HG03280 (cell line): ENCODE results near the gene B3GALT2.
"Not testable (repeated sequence)": the region's sequence is repeated elsewhere in the genome, so short reads cannot be mapped to it uniquely, and the experiment has no call there.

ENCODE experiments used
- ATAC-seq: cut with Tn5 transposase; IDR thresholded peaks from one replicate; pipeline ENCODE4 v1.9.1; 2021; ENCODE audit warnings: mild to moderate bottlenecking, moderate library complexity; ENCODE audit not compliant: unreplicated experiment

The B3GALT2 gene

DNA sequence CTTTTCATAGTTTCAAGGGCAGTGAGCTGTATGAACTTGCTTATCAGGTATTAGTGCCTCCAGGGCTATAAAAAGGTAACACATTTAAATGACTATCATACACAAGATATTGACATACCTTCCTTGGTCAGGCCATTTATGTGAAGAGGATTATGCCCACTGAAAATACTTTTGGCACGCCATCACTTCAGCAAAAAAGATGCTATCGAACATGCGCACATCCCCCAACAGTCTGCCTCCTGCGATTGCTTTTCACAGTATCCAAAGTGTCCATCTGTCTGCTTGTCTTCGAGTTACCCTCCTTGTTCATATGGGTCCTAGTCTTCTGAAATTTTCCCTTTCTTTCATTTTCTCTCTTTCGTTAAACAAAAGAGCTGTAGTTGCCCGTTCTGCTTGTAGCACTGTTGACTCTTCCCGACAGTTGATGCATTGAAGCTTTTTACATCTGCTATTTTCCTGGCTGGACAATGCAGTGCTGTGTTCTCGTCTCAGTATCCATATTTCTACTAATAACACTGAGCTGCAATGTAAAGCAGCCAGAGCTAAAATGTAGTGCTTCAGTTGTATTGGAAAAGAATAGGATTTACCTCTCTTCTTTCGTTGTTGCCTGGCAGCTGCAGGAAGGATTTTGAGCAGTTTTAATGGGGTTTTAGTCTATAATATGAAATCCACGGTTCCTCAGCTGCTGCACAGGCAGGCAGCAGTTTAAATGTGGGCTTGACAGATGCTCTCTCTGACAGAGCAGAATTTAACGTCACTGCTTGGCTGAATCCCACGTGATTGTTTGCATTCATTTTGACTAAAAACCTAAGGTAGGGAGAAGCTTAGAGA is at the start of gene B3GALT2:
Gene B3GALT2, minus strand, starts transcription at position 713 of the 831 bp plus-strand sequence. CDS start 5,051 bp downstream, outside the sequence.
- no peak for ATAC-seq

GRCh38 chr1:193234530-193234929 is 48.1 kb upstream of the B3GALT2 start:
- ATAC-seq: no peak

GRCh38 chr1:193231146-193231545 is 44.7 kb upstream of the B3GALT2 start:
- not testable (repeated sequence) for ATAC-seq

DNA sequence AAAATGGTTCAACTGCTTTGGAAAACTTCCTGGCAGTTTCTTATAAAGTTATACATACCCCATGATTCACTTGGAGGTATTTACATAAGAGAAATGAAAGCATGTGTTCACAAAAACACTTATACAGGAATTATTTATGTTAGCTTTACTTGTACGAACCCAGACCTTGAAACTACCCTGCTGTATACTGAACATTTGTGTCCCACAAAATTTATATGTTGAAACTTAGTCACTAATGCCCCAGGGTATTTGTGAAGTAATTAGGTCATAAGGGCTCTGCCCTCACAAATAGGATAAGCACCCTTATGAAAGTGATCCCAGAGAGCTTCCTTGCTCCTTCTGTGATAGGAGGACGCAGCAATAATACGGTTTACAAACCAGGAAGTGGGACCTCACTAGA is 42.7 kb upstream of the B3GALT2 start:
- ATAC-seq: no peak

DNA sequence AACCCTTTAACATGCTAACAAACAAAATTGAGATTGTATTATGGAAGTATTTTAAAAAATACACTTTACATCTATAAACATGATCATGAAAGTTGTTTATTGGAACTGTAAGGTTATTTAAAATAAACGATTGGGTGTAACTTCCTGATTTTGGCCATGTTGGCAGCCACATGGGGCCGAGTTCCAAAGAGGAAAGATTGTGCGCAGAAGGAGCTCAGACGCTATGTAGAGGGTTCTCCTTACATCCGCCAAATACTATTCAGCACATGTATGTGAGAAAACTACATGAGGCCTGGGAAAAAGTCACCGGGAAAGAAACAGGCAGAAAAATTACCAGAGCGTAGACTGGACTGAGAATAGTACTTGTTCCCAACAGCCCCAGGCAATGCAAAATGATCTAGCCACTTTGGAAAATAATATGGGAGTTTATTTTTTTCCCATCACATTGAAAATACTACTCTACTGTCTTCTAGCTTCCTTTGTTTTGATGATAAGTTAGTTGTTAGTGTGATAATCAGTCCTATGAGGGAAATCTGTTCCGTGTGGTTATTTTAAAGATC is 35.7 kb upstream of the B3GALT2 start:
- ATAC-seq: no peak

- ATAC-seq: no peak
These were observed 35.2 kb upstream of the B3GALT2 start for GRCh38 chr1:193221651-193222050.

DNA sequence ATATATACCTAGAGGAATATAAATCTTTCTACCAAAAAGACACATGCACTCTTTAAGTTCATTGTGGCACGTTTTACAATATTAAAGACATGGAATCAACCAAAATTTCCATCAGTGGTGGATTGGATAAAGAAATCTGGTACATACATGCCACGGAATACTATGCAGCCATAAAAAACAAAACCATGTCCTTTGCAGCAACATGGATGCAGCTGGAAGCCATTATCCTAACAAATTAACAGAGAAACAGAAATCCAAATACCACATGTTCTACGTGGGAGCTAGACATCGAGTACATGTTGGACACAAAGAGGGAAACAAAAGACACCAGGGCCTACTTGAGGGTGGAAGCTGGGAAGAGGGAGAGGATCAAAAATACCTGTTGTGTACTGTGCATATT is 33.0 kb upstream of the B3GALT2 start:
- ATAC-seq: no peak

GRCh38 chr1:193216920-193217319 is 30.5 kb upstream of the B3GALT2 start:
- no peak for ATAC-seq

DNA sequence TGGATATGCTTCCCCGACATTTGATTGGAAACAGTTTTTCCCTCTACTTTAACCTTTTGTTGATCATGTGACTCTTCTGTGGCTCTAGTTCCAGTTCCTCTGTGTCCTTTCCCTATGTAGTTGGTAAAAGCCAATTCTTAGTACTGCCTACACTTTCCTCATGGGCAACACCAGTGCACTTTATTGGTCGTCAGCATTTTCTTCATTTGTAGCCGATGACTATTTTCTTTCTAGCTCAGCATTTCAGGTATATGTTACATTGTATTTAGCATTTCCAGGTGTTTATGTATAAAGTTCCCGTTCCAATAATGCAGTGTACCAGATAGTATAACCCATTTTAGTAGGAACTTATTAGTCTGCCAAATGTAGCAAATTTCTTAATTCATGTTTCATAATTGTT is 27.6 kb upstream of the B3GALT2 start:
- ATAC-seq: no peak

DNA sequence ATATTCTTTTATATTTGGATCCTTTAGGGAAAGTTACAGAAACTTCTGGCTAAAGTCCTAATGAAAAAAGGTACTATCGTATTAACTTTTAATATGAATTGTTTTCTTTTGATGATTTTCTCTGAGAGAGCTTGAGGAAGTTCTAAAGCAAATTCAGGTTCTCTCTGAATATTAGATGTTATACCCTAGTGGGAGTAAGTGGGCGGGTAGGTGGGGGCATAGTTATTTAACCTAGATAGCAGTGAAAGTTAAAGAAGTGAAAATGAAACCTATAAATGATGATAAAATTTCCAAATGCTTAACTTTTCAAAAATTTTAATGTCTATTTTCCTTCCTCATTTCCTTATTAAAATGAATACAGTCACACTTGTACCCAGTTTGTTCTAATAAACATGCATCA is 26.2 kb upstream of the B3GALT2 start:
- ATAC-seq: no peak

DNA sequence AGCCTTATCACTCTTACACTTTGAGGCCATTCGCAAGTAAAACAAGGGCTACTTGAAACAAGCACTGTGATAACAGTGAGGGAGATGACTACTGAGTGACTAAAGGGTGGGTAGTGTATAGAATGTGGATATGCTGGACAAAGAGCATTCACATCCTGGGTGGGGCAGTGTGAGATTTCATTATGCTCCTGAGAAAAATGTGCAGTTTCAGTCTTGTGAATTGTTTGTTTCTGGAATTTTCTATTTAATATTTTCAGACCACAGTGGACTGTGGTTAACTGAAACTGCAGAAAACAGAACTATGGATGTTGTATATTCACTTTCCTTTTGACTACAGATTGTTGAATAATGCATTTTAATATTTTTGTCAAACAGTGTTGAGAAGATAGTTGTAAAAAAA is 25.1 kb upstream of the B3GALT2 start:
- peak; percentile 62 for ATAC-seq

DNA sequence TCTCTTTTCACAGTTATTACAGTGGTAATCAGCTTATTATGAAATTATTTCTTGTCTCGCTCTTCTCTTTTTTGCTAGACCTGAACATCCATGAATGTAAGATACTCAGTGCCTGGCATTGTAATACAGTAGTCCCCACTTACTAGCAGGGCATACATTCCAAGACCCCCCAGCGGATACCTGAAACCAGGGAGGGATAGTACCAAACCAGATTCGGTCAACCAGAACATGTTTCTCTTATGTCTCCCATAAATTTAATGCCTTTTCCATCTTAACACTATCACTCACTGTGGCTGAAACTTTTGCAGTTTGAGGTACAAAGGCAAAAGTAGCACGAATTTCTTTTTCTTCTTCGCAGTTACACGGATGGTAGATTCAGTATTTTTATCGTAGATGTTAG is 24.6 kb upstream of the B3GALT2 start:
- ATAC-seq: no peak

DNA sequence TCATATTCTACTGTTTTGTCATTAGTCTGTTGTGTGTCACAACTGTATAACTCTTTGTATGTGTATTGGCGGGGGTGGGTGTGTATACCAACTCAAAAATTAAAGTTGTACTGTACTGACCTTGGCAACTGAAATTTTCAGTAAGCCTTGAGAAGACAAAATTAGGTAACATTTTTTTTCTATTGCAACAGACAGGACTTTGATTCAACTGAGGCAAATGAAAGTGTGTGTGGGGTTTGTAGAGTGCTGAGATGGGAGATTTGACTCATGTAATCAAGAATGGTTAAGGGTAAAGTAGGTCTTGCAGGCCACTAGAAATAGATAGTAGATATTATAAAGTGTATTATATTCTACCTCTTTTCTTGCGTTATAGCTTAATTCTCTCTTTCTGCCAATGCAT is 14.6 kb upstream of the B3GALT2 start:
- no peak for ATAC-seq

DNA sequence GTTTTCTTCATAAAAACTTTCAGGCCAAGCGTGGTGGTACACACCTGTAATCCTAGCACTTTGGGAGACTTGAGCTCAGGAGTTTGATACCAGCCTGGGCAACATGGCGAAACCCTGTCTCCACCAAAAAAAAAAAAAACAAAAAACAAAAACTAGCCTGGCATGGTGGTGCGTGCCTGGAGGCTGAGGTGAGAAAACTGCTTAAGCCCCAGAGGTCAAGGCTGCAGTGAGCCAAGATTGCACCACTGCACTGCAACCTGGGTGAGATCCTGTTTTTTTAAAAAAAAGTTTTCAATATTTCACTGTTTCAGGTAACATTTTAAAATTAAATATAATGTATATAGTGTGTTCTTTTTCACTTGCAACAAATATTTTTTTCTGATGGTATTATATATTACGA is 13.5 kb upstream of the B3GALT2 start:
- no peak for ATAC-seq

DNA sequence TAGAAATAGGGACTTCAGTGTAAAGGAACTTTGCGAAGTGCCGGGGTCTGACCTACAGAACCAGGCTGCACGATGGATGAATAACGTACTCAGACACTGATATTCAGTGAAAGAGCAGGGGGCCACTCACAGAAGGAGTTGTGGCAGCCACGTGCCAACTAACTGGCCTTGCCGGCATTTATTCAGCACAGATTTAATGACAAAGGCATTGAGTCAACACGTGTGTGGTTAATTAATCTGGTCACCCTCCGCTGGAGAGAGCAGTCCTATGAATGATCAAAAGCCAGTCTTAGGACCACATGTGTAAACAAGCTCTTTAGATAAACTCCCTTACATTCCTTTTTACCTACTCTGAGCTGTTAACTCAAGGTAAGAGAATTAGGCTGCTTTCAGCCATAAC is 6.2 kb upstream of the B3GALT2 start:
- ATAC-seq: no peak

GRCh38 chr1:193190096-193190744 is 3.8 kb upstream of the B3GALT2 start:
- ATAC-seq: no peak

DNA sequence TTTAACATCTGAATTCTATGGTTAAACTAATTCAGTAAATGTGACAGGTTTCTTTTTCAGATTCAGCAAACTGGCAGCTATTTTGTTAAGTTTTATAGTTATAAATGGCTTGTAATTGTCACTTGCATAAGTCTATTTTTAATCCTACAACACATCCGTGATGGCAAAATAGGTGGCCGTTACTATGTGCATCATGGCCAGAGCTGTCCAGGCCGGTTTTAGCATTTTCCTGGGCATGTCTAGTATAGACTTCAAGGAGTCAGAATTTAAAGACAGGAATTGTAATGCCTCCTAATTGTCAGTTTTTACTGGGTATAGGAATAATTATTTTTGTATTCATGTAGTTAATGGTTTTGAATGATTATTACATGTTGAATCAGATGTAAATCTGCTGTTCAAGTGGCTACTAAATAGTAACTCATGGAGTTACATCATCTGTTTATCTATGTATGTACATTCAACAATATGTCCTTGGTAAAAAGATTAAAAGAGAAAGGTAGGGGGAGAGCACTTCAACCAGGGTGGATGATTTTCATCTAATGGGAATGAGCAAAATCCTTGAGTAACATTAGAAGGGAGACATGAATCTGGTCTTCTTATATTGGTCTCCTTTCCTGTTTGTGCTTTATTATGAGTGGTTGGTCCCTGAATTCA is 3.2 kb upstream of the B3GALT2 start:
- ATAC-seq: no peak

DNA sequence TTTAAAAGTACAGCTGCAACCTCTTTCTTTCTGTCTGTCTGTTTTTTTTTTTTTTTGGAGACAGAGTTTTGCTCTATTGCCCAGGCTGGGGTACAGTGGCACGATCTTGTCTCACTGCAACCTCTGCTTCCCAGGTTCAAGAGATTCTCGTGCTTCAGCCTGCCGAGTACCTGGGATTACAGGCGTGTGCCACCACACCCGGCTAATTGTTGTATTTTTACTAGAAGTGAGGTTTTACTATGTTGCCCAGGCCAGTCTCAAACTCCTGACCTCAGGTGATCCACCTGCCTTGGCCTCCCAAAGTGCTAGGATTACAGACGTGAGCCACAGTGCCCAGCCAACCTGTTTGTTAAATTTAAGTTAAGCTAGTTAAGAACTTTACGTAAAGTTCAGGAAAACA is 2.5 kb upstream of the B3GALT2 start:
- ATAC-seq: not testable (repeated sequence)

DNA sequence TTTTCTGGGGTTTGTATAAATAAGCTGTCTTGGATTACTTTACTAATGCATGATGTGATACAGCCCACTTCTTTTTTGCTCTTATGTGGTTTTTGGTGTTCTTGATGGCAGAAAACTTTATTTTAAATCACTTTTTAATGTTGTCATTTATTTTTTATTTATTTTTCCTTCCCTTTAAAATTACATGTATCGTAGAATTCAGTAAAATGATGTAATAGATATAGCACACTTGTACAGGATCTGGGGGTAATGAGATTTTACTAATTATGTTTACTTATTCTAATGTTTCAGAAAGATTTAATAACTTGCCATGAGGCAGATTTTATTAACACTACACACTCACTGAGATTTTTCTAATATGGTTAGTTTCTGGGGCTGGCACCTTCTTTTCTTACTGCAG is 701 bp upstream of the B3GALT2 start:
- ATAC-seq: no peak

DNA sequence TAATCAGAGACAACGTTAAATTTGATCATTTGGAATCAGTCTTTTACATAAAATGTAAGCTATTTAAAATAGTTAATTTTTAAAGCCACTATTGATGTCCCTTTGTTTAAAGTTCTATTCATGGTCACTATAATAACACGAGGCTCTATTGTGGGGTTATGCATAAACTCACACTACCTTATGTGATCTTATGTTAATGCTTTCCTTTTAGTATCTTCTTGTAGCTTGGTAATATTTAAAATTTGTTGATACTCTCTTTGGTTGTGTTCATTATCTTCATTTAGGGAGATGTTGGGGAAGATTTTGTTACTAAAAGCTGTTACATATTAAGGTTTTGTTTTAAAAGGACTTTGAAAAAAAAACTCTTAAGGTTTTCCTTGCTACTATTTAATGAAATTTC is 1.2 kb downstream of the B3GALT2 start:
- no peak for ATAC-seq

GRCh38 chr1:193184776-193185175 is 1.6 kb downstream of the B3GALT2 start:
- ATAC-seq: no peak
